ENCODE data around the gene ELFN1. TPM values are rescaled to one million over a fixed set of nuclear protein-coding genes. Genes with fewer than 3 reads are reported as not detected.

ELFN1 gene
- total RNA-seq = under 1 TPM; 0.26 to 0.44 (median 0.41) TPM
- long read RNA-seq, donor 1, partial matches to known transcripts = 0 of 1 reads
- long read RNA-seq, donor 1, other reads (novel, unspliced or antisense) = 1 of 1 reads
- long read RNA-seq, donor 2 = 0 reads

GRCh38 chr7:1669954-1670893 is at the start of gene ELFN1:
Gene ELFN1 (plus strand): TSS chr7:1670277. CDS start chr7:1744597, 74,320 bp downstream.
- no peak within 1 kb of the TSS for H3K4me3 ChIP-seq
- peaks cover 23% of the 10 kb centered on the region for H3K4me1 ChIP-seq (ENCODE audit: low read depth)
- H3K9me3 ChIP-seq = no peaks in the 10 kb centered on the region
- TF ChIP-seq CTCF (IDR thresholded peaks at IDR 0.05) = no peak
- ATAC-seq = no peak
- no peaks in the 10 kb centered on the region for H3K36me3 ChIP-seq (ENCODE audit: low read depth)
- peak in 1 of 3 donors; percentile 17 for DNase-seq
- intact Hi-C loops (cut with DNase I, micrococcal nuclease) = no loop called here

DNA sequence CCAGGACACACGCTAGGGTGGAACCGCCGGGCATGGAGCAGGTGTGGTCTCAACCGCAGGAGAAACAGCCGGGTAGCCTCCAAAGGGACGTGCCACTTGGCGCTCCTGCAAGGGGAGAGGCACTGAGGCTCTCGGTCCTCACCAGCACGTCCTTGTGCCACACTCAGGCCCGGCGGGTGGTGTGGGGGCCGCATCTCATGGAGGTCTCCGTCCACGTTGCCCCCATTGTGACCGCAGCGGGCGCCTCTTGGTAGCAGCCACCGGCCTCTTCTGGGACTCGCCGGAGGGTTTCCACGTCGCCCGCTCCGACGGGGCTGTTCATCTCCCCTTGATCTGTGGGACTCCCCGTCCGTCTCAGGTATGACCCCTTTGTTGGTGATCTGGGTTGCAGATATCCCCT is 49.2 kb upstream of the ELFN1 start:
- no peak for TF ChIP-seq CTCF (IDR thresholded peaks at IDR 0.05)

DNA sequence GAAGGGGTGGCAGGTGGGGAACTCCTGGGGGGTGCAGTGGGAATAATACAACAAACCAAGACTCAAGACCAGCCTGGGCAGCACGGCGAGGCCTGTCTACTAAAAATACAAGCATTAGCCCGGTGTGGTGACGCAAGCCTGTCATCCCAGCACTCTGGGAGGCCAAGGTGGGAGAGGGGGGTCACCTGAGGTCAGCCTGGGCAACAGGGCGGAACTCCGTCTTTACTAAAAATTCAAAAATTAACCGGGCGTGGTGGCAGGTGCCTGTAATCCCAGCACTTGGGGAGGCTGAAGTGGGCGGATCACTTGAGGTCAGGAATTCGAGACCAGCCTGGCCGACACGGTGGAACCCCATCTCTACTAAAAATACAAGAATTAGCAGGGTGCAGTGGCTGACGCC is 48.4 kb upstream of the ELFN1 start:
- Histone ChIP-seq H3K4me1 (ENCODE audit: low read depth) (no peaks in the 10 kb centered on the region), H3K36me3 (ENCODE audit: low read depth) (no peaks in the 10 kb centered on the region), H3K4me3 (no peak overlapping the region), H3K9me3 (no peaks in the 10 kb centered on the region)
- intact Hi-C loops (cut with DNase I, micrococcal nuclease) = no loop called here
- no peak for TF ChIP-seq CTCF (IDR thresholded peaks at IDR 0.05)
- ATAC-seq (no peak), DNase-seq (no peak)

More for the DNA sequence above, 49.2 kb upstream of the ELFN1 start:
- Histone ChIP-seq H3K36me3 (ENCODE audit: low read depth) (no peaks in the 10 kb centered on the region), H3K4me3 (no peak overlapping the region), H3K9me3 (no peaks in the 10 kb centered on the region), H3K4me1 (ENCODE audit: low read depth) (no peaks in the 10 kb centered on the region)
- DNase-seq (no peak), ATAC-seq (no peak)
- intact Hi-C loops (cut with DNase I, micrococcal nuclease) = no loop called here

GRCh38 chr7:1622441-1622840 is 47.6 kb upstream of the ELFN1 start:
- Histone ChIP-seq H3K4me1 (ENCODE audit: low read depth) (no peaks in the 10 kb centered on the region), H3K9me3 (no peaks in the 10 kb centered on the region), H3K36me3 (ENCODE audit: low read depth) (no peaks in the 10 kb centered on the region), H3K4me3 (no peak overlapping the region)
- DNase-seq (no peak), ATAC-seq (no peak)
- TF ChIP-seq CTCF (IDR thresholded peaks at IDR 0.05) = no peak
- intact Hi-C loops (cut with DNase I, micrococcal nuclease) = no loop called here

DNA sequence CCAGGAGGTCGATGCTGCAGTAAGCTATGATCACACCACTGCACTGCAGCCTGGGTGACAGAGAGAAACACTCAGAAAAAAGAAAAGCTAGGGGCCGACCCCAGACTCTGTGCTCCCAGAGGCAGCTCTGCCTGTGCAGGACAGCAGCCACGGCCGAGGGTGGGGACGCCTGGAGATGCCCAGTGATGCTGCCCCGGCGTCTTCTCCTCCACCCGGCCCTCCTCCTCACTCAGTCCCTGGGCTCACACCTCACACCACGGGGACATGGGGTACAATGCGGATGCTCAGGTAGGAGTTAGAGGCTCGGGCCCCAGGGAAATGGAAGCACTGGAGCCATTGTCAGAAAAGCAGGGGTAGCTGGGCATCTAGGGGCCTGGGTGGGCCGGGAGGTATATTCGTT is 46.3 kb upstream of the ELFN1 start:
- H3K9me3 ChIP-seq = no peaks in the 10 kb centered on the region
- H3K36me3 ChIP-seq (ENCODE audit: low read depth) = no peaks in the 10 kb centered on the region
- DNase-seq (no peak), ATAC-seq (no peak)
- TF ChIP-seq CTCF (IDR thresholded peaks at IDR 0.05) = no peak
- no peak overlapping the region for H3K4me3 ChIP-seq
- intact Hi-C loops (cut with DNase I, micrococcal nuclease) = no loop called here
- H3K4me1 ChIP-seq (ENCODE audit: low read depth) = no peaks in the 10 kb centered on the region
